A204.1 (cell line): ENCODE data around the gene CNRIP1.
"Not testable (repeated sequence)": the region's sequence is repeated elsewhere in the genome, so short reads cannot be mapped to it uniquely, and the experiment has no call there.

Source experiments
- FAIRE-seq: peaks from 2 replicates; lab custom pipeline; 2012; peaks lifted over from hg19 to GRCh38; lab: Jason Lieb, UNC

Gene CNRIP1, protein sequence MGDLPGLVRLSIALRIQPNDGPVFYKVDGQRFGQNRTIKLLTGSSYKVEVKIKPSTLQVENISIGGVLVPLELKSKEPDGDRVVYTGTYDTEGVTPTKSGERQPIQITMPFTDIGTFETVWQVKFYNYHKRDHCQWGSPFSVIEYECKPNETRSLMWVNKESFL

DNA sequence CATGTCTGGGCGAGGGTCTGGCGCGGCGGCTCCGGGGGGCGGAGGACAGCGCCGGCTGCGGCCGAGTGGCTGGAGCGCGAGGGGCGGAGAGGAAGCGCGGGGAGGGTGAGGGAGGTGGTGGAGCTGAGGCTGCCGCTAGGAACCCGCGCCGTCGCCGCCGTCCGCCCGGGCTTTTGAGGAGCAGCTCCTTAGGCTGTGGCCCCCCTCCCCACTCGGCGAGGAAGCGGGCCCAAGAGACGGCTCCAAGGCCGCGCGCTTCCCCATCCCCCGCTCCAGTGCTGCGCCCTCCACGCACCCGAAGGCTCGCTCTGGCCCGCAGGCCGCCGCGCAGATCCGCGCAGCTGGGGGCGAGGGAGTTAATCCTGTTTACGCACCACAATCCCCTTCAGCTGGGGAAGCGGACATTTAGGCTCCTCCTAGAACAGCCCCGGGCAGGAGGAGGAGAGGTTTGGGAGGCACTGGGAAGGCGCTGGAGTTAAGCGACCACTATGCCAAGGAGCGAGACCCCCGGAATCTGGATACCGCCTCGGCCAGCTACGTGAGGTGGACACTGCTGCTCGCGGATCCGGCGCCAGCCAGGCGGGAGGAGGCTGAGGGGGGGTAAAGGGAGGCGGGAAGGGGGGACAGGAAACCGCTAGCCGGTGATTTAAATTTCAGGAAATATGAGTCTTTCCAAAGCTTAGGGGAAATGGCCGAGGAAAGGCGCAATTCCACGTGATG lies at the start of gene CNRIP1:
Gene CNRIP1 (minus strand): TSS at position 552 of the 720 bp plus-strand sequence. CDS start 549 bp downstream, at position 3.
- no peak for FAIRE-seq

DNA sequence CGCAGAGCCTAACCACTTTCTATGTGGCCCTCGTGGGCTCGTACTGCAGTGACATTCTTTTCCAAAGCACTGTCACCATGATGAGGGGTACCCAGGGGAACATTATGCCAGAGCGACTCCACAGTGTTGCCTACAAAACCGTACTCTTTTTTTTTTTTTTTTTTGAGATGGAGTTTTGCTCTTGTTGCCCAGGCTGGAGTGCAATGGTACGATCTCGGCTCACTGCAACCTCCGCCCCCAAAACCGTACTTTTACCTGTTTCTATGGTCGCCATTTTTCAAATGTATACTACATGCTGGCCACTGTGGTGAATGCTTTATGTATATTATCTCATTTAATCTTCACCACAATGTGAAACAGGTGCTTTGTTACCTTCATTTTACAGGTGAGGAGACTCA lies 49.6 kb upstream of the CNRIP1 start:
- no peak for FAIRE-seq

DNA sequence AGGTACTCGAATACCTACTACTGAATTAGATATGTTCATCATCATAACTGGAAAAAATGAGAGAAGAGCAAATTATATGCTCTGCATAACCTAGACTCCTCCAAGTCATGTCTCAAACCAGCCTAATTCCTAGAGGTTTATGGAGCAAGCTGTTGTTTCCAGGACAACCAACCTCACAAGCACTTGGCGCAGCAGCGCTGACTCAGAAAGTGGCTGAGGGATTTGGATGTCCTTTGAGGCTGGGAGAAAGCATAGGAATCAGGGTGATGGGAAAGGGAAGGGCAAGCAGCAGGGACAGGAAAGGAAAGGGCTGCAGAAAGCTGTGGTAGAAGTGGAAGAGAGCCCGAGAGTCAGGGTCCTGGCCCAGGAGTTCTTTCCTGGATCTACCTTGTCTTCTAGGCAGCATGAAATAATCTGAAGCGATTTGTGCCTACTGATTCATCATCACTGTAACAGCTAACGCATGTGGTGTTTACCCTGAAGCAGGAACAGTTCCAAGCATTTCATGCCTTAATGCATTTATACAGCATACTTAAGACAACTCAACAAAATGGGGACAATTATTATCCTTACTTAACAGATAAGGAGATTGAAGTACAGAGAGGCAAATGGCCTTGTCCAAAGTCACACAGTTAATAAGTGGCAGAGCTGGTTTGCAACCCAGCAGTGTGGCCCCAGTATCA lies 49.0 kb upstream of the CNRIP1 start:
- FAIRE-seq: no peak

DNA sequence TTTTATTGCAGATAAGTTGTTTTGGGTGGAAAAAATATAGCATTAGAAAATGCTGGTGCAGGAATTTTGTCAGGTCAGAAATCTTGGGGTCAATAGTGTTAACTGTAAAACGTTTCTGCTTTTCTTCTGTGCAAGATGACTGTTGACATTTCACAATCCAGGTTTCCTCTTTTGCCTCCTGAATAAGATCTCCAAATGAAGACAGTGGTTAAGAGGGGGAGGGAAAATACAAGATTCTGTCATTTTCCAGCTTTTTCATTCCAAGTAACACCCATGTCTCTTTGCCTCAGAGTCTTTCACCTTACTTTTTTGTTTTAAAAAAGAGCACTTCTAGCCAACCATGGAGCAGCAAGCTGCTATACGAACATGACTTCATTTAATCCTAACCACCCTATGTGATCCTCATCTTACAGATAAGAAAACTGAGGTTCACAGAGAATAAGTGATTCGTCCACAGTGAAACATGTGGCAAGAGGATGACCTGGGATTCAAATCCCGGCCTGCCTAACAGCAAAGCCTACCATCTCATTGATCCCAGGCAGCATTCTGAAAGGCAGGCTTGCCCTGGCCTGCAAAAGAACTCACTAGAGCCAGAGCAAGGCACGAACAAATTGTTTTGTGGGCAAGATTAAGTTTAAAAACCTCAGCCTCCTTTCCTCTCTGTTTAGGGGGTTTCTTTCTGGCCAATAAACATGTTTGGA lies 48.4 kb upstream of the CNRIP1 start:
- FAIRE-seq: no peak

DNA sequence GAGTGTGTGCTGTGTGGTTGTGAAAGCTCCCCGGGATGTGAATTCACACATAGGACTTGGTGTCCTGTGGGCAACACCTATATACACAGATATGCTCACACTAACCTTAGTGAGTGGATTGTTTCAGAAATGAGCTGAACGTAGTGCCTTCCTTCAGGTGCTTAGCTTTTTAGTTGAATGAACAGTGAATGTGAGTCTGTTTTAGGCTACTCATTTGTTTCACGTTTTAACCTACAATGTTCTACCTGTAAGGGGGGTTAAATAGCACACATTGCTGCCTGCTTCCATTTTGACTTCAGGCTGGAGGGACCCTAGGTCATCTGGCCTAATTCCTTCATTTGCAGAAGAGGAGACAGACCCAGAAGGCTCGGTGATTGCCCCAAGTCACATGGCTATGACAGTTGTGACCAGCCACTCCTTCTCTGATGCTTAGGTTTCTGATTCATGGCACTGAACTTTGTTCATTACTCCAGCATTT lies 46.4 kb upstream of the CNRIP1 start:
- no peak for FAIRE-seq

DNA sequence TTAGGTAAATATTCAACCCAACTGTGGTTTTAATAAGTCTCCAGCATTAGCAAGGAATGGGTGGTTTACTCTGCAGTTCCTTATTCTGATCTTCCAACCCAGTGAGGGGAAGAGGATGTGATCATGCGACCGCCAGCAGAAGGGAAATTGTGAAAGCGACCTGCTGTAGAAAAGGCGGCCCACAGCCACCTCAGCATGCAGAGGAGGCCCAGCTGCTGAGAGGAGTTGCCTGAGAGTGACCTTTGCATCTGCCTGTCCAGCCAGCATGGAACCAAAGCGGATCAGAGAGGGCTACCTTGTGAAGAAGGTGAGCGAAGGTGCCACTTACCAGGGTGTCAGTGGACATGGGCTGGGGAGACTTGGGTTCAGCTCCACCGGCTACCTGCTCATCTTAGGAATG lies 45.3 kb upstream of the CNRIP1 start, which contains the start of gene PLEK:
Gene PLEK (plus strand): TSS at position 196 of the 400 bp plus-strand sequence. CDS start 70 bp downstream, at position 266.
- no peak for FAIRE-seq

DNA sequence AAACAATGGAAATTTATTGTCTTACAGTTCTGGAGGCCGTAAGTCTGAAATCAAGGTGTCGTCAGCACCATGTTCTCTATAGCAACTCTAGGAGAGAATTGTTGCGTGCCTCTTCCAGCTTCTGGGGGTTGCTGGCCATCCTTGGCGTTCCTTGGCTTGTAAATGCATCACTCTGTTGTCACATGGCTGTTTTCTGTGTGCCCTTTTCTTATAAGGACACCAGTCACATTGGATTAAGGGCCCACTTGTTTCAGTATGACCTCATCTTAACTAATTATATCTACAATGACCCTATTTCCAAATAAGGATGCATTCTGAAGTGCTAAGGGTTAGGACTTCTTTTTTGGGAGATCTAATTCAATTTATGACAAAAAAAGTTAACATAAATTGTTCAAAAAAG lies 44.0 kb upstream of the CNRIP1 start:
- no peak for FAIRE-seq

DNA sequence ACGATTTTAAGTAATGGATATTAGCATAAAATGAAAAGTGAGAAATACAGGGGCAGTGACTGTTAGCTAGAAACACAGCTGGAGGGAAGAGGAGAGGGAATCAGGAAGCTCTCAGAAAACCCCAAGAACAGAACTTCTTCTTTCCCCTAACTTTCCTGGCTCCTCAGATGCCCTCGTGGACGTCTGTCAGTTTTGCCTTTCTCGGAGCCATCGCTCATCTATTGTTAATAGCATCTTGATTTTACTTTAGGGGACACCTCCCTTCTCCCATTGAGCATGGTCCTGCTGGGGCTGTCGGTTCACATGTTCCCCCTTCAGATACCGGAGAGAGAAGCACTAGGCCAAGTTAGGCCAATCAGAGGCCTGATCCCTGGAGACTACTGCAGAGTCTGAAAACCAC lies 43.0 kb upstream of the CNRIP1 start:
- no peak for FAIRE-seq

DNA sequence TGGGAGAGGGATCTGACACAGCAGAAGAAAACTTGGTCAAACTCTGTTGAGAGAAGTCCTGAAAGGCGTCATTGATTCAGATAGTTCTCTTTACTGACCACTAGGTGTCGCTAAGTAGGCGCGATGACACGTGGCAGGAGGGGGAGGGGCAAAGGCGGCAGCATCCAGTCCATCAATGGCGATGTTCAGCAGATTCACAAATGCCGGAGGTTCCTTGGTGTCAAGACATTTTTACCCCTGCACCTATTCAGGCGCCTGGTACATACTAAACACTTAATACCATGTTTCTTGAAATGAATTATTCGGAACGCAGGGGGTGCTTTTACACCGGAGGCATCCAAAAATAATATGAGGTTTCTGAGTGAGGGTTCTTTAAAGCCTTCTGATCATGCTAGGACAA lies 42.3 kb upstream of the CNRIP1 start:
- no peak for FAIRE-seq

DNA sequence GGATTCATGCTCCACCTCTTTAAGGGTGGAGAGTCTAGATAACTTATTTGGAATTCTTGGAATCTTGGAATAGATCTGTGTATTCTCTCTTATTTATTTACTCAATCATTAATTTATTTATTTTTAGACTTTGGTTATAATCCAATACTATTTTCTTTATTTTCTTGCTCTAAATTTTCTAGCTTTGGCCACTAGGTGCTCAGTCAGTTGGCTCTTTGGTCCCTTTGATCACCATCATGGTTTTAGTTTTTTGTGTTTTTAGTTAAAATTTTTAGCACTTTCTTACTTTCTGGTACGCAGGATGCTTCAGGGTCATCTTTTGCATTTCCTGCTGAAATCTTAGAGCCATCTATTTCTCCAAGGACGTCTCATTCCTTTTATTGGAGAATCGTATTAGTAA lies 40.1 kb upstream of the CNRIP1 start:
- no peak for FAIRE-seq

DNA sequence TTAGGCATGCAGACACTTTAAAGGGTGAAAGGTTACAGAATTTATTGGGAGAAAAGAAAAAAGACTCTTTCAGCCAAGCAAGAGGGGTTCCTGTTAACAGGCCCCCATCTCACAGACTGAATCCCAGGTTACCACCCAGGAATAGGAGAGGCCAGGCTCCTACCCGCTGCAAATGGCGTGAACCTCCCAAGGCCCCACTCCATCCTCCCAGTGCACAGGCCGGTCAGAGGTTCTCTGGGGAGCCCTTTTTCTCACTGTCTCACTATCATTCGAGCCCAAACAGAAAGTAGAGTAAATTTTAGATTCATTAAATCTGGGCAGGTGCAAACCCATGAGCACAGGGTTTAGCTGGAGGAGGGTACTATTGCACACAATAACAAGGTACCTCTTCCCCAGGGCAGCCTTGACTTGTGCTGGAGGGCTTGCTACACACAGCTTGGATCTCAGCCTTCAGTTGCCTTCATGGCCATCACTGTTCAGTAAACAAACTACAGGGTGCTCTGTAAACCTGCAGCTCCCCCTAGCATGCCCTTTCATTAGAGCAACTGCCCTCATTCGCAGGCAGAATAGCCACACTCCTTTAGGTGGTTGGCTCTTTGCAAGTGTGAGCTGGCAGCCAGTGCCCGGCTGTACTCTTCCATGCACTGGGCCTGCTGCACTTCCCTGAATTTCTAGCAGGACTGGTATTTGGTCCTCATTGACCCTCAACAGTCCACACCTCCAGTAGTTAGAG lies 38.0 kb upstream of the CNRIP1 start:
- FAIRE-seq: no peak

DNA sequence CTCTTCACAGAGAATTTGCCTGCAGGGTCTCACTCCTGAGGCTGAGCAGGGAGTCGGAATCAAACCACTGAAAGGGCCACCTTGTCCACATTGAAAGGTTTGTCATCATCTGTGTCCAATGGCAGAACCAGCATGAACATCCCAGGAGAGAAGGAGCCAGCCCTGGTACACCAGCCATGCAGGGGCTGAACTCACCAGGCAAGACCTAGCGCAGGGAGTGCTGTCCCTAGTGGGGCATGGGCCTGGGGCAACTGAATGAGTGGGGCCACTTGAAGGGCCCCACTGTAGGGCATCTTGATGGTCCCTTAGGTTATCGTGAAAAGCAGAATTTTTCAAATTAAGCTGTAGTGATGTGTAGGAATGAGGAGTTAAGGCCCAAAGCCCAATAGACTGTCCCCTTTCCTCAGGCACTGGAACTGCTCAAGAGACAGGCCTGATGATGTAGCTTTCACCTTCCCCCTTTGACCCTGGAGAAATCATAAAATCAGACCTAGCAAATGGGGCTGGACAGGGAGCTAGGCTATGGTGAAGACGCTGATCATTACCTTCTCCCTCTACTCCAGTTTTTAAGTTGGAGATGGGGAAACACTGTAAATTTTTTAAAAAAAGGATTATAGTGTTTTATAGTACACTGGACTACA lies 37.0 kb upstream of the CNRIP1 start:
- no peak for FAIRE-seq

DNA sequence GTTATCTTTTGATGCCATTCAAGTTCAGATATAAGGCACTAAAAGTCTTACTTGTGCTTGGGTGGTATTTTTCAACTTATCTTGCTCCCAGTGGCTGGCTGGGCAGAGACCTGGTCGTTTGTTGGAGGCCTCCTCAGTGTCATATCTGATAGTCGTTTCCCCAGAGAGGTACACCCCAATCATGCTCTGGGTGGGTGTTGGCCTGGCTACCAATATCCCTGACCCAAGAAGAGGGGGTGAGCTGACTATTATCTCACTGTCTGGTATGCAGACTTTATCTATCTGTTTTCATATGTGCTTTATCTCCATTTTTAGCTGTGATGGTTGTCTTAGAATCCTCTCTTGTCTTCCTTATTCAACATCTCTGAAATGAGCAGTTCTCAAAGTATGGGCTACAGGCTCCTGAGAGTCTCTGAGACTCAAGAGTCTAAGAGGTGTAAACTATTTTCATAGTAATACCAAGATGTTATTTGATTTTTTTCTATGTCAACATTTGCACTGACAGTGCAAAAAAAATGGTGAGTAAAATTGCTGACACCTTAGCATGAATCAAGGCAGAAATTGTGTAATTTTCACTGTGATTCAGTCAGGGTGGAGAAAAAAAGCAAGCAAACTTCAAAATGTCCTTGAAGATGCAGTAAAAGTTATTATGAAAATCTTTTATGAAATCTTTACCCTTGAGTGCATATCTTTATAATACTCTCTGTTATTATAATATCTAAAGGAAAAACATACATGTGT lies 33.1 kb upstream of the CNRIP1 start:
- FAIRE-seq: no peak

DNA sequence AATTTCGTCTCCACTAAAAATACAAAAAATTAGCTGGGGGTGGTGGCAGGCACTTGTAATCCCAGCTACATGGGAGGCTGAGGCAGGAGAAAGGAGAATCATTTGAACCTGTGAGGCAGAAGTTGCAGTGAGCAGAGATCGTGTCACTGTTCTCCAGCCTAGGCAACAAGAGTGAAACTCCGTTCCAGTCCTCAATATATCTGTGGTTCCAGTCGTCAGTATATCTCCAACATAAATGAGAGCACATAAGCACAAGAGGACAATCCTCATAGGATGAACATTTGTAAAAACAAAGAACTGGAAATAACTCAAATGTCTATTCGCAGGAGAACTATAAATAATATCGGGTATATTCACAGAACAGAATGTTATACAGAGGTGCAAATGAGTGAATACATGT lies 32.2 kb upstream of the CNRIP1 start:
- FAIRE-seq: no peak

DNA sequence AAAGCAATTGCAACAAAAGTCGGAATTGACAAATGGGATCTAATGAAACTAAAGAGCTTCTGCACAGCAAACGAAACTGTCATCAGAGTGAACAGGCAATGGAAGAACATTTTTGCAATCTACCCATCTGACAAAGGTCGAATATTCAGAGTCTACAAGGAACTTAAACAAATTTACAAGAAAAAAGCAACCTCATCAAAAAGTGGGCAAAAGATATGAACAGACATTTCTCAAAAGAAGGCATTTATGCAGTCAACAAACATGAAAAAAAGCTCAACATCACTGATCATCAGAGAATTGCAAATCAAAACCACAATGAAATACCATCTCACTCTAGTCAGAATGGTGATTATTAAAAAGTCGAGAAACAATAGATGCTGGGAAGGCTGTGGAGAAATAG lies 29.3 kb upstream of the CNRIP1 start:
- FAIRE-seq: not testable (repeated sequence)

DNA sequence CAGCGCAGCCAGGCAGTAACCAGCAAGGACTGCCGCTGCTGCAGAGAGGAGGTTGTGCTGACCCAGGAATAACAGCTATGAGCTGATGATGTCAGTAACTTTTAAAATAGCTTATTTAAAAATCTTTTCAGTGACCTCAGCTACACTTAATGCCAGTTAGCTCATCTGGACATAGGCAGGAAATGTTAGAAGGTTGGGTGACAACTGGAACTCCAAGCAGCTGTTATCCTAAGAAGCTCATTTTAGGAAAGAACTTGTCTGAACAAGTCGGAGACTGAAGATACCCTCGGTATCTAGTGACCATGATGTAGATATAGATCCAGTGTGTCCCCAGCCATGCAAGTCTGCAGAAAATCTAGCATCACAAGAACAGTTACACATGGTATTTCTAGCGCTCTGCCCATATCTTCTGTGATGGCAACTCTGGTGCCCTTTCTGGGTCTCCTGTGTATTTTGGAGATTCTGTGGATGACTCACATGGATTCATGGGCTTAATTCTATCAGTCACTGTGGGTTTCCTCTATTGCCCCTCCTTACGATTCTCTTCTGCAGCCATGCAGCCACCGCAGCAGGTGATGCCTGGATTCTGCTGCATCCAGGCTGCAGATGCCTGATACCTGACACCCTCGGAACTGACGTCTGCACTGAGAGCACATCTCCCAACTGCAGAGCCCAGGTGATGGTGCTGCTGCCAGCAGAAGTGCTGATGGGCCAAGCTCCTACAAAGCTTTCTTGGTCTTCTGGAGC lies 25.6 kb upstream of the CNRIP1 start:
- FAIRE-seq: no peak

DNA sequence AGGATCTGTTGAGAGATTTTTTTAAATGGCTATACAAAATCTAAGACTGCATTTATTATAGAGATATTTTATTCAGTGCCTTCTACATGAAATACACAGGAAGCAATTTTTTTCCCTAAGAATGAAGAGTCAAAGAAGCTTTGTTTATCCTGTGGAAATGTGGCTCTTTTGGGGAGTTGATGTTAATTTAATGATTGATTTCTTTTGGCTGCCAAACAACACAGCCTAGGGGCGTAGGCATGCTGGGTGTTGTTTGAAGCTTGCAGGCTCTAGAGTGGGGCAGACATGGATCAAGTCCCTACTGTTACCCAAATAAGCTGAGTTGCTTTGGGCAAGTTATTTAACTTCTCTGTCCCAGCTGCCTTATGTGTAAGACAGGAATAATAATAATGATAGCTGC lies 24.3 kb upstream of the CNRIP1 start:
- no peak for FAIRE-seq

DNA sequence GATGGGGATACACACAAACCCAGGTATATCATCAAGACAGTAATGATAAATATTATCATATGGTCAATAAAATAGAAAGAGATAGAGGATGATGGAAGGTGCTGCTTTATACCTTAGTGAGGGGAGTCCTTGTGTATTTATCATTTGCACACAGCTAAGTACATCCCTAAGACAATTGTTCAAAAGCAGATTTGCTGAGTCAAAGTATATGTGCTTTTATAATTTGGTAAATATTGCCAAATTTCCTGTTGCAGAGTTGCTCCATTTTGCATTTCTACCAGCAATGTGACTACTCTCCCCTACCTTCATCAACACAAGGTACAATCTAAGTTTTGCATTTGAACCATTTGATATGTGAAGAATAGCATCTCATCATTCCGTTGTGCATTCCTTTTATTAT lies 22.7 kb upstream of the CNRIP1 start:
- no peak for FAIRE-seq

DNA sequence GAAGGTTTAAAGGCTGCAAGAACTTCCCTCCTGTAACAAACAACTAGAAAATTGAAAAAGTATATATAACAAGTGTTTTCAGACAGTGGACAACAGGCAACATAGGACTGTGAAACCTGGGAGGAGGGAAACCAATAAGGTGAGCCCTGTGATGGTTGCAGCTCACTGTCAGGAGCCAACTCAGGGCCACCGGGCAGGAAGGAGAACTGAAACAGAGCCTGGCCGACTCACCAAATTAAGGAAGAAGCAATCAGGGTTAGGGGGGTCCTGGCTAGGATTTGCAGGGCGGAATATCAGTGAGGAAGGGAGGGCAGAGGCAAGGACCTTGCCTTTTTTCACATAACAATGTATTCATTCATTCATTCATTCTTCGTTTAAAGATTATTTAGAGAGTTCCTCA lies 21.8 kb upstream of the CNRIP1 start:
- FAIRE-seq: no peak

DNA sequence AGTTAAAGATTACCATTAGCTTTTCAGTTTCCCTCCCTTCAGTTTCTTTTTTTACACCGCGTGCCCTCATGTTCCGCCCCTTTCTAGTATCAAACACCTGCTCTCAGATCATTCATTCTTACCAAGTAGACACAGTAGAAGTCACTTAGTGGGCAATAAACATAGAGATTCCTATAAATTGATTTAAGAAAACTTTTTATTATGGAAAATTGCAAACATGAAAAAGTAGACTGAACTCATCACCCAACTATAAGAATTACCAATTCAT lies 21.2 kb upstream of the CNRIP1 start:
- FAIRE-seq: no peak
